DND-41 (cell line): Measurements from ENCODE around the gene SCART1.
"Not testable (repeated sequence)": the region's sequence is repeated elsewhere in the genome, so short reads cannot be mapped to it uniquely, and the experiment has no call there.

Experiments used
- ATAC-seq: fragments of 200-7000 bp; cut with Tn5 transposase; 3 replicates; pipeline ENCODE4 v1.9.1; 2021; ENCODE audit warnings: low read depth; ENCODE audit not compliant: insufficient read depth
- DNase-seq: peaks from one replicate; pipeline ENCODE4 v3.0.0-alpha.2; 2020
- H2AFZ ChIP-seq: 2 replicates; pipeline ENCODE4 v1.6.0; 2012; ENCODE audit warnings: low read depth, low read length
- H3K27ac ChIP-seq: 2 replicates; pipeline ENCODE4 v1.5.1; 2012; ENCODE audit warnings: low read length, inconsistent platforms
- H3K27me3 ChIP-seq: fragments of 200-600 bp; sonication (generic); 2 replicates; pipeline ENCODE4 v1.6.0; 2012; ENCODE audit warnings: low read length, mild to moderate bottlenecking, inconsistent platforms; ENCODE audit not compliant: insufficient read depth, poor library complexity
- H3K36me3 ChIP-seq: 2 replicates; pipeline ENCODE4 v1.5.1; 2012; ENCODE audit warnings: low read length, inconsistent platforms; ENCODE audit not compliant: insufficient read depth
- H3K4me1 ChIP-seq: 2 replicates; pipeline ENCODE4 v1.5.1; 2012; ENCODE audit warnings: mild to moderate bottlenecking, low read length; ENCODE audit not compliant: insufficient read depth
- H3K4me2 ChIP-seq: 2 replicates; pipeline ENCODE4 v1.6.0; 2012; ENCODE audit warnings: mild to moderate bottlenecking, moderate library complexity, low read length, inconsistent platforms; ENCODE audit not compliant: insufficient read depth
- H3K4me3 ChIP-seq, 2 experiments: fragments of 200-600 bp in 1 of 2; shearing (Covaris generic) in 1 of 2; 2 replicates each; pipeline ENCODE4 v1.5.1; 2012 to 2016; ENCODE audit warnings: inconsistent platforms in 2 of 2, low read length in 2 of 2, mild to moderate bottlenecking in 2 of 2, low read depth in 1 of 2, moderate library complexity in 1 of 2
- H3K79me2 ChIP-seq: 2 replicates; pipeline ENCODE4 v1.6.0; 2012; ENCODE audit warnings: low read length, inconsistent platforms; ENCODE audit not compliant: insufficient read depth
- H3K9ac ChIP-seq: 2 replicates; pipeline ENCODE4 v1.6.0; 2012; ENCODE audit warnings: low read depth, mild to moderate bottlenecking, inconsistent platforms, low read length, moderate library complexity
- H3K9me3 ChIP-seq: 2 replicates; pipeline ENCODE4 v1.5.1; 2012; ENCODE audit warnings: low read length, moderate library complexity, mild to moderate bottlenecking, inconsistent platforms; ENCODE audit not compliant: insufficient read depth, severe bottlenecking
- H4K20me1 ChIP-seq: 2 replicates; pipeline ENCODE4 v1.6.0; 2012; ENCODE audit warnings: low read length; ENCODE audit not compliant: insufficient read depth
- EZH2 ChIP-seq: IDR thresholded peaks from 3 replicates; pipeline ENCODE4 v1.6.1; 2012; ENCODE audit warnings: borderline replicate concordance, low read depth, mild to moderate bottlenecking, moderate library complexity, low read length, inconsistent platforms; ENCODE audit not compliant: severe bottlenecking
- TF ChIP-seq, protein P1 (sequence below): IDR thresholded peaks from 2 replicates; pipeline ENCODE4 v1.5.1; 2012; ENCODE audit warnings: borderline replicate concordance, low read length, moderate library complexity, mild to moderate bottlenecking; ENCODE audit not compliant: poor library complexity, severe bottlenecking; ENCODE audit errors: extremely low read depth

Gene SCART1

DNA sequence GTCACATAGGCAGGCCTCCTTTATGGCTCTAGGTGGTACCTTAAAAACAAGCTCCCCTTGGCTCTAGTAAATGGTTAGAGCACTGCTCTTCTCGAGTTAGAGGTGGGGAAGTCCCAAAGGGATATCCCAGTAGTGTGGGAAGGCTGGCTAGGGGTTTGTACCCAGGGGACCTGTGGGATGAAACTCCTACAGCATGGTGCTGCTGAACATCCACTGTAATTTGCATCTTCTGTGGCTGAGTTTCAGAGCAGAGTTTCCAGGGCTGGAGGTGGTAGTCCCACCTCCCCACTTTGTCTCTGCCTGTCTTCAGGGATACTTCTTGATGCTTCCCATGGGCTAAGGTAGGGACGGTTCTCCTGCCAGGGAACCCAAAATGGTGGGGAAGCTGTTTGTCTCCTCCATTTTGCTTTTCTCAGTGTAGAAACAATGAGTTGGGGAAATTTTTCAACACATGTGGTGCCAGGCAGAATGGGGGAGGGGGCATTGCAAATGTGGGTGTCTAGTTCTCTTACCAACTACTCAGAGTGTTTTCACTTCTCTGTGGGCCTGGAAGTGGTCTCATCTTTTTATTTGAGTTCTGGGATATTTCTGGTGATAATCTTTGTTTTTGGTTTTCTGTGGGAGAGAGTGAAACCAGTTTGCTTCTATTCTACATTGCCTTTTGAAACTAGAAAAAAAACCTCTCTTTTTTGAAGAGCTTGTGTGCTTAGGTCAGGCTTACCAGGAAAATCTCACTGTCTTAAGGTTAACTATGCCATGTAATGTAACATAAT is 36.3 kb downstream of the SCART1 start:
- Histone ChIP-seq H4K20me1 (no peaks in the 10 kb centered on the region), H3K27me3 (no peaks in the 10 kb centered on the region), H3K4me2 (no peak overlapping the region), H2AFZ (no peak overlapping the region), H3K4me3 (no peak overlapping the region), H3K9ac (no peak overlapping the region), H3K9me3 (peaks cover 24% of the 10 kb centered on the region), H3K79me2 (no peaks in the 10 kb centered on the region), H3K27ac (no peak overlapping the region), H3K4me1 (no peaks in the 10 kb centered on the region), H3K36me3 (no peaks in the 10 kb centered on the region)
- no peak for TF ChIP-seq EZH2
- TF ChIP-seq, protein P1, sequence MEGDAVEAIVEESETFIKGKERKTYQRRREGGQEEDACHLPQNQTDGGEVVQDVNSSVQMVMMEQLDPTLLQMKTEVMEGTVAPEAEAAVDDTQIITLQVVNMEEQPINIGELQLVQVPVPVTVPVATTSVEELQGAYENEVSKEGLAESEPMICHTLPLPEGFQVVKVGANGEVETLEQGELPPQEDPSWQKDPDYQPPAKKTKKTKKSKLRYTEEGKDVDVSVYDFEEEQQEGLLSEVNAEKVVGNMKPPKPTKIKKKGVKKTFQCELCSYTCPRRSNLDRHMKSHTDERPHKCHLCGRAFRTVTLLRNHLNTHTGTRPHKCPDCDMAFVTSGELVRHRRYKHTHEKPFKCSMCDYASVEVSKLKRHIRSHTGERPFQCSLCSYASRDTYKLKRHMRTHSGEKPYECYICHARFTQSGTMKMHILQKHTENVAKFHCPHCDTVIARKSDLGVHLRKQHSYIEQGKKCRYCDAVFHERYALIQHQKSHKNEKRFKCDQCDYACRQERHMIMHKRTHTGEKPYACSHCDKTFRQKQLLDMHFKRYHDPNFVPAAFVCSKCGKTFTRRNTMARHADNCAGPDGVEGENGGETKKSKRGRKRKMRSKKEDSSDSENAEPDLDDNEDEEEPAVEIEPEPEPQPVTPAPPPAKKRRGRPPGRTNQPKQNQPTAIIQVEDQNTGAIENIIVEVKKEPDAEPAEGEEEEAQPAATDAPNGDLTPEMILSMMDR = no peak
- ATAC-seq = no peak
- no peak for DNase-seq

DNA sequence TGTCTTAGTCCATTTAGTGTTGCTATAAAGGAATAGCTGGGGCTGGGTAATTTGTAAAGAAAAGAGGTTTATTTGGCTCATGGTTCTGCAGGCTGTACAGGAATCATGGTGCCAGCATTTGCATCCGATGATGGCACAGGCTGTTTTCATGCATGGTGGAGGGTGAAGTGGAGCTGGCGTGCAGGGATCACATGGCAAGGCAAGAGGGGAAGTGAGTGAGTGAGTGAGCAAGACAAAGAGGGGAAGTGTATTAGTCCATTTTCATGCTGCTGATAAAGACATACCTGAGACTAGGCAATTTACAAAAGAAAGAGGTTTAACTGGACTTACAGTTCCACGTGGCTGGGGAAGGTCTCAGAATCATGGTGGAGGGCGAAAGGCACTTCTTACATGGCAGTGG is 39.8 kb downstream of the SCART1 start:
- not testable (repeated sequence) for H3K4me3 ChIP-seq, H3K27me3 ChIP-seq, H3K79me2 ChIP-seq, ATAC-seq, H4K20me1 ChIP-seq, DNase-seq, H2AFZ ChIP-seq, H3K27ac ChIP-seq, H3K4me1 ChIP-seq, H3K4me2 ChIP-seq, H3K9ac ChIP-seq, H3K9me3 ChIP-seq, H3K36me3 ChIP-seq

DNA sequence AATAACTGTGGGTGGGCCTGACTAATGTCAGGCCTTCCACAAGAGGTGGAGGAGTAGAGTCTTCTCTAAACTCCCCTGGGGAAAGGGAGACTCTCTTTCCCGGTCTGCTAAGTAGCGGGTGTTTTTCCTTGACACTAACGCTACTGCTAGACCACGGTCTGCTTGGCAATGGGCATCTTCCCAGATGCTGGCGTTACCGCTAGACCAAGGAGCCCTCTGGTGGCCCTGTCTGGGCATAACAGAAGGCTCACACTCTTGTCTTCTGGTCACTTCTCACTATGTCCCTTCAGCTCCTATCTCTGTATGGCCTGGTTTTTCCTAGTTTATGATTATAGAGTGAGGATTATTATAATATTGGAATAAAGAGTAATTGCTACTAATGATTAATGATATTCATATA is 43.6 kb downstream of the SCART1 start:
- H2AFZ ChIP-seq, H3K27me3 ChIP-seq, H3K79me2 ChIP-seq, H3K27ac ChIP-seq, ATAC-seq, DNase-seq, H3K4me3 ChIP-seq, H3K36me3 ChIP-seq, H3K9me3 ChIP-seq, H3K9ac ChIP-seq, H4K20me1 ChIP-seq, H3K4me2 ChIP-seq, H3K4me1 ChIP-seq: not testable (repeated sequence)

DNA sequence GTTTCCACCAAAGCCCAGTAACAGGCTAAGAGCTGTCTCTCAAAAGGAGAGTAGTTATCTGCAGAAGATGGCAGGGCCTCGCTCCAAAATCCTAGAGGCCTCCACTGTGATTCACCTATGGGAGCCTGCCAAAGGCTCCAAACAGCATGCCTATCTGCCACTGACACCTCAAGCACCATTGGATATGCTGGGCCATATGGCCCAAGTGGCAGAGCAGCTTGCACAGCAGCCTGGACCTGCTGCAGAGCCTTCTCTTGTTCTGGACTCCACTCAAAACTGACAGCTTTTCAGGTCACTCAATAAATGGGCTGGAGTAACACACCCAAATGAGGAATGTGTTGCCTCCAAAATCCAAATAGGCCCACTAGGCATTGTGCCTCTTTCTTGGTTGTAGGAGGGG is 45.4 kb downstream of the SCART1 start:
- not testable (repeated sequence) for H3K27ac ChIP-seq, H4K20me1 ChIP-seq, H3K9me3 ChIP-seq, H3K36me3 ChIP-seq, ATAC-seq, H3K9ac ChIP-seq, H3K4me3 ChIP-seq, H3K4me1 ChIP-seq, H3K79me2 ChIP-seq, H2AFZ ChIP-seq, H3K27me3 ChIP-seq, DNase-seq, H3K4me2 ChIP-seq

DNA sequence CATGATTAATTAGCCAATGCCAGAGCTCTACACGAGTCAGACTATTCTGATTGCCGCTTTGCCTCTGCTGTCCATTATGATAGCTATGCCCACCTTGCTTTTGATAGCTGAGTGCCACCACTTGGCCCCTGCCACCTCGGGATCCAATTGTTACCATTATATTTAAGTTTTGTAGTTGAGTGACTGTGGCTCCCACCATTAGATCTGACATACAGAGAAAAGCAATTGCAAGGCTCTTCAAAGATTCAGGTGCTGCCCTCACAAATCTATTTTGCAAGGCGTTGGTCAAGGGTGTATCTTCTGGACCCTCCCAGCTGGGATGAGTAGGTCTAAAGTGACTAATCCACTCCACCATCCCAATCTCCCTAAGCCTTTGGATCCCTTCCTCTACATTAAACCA is 47.2 kb downstream of the SCART1 start:
- not testable (repeated sequence) for H3K9ac ChIP-seq, H3K9me3 ChIP-seq, ATAC-seq, H2AFZ ChIP-seq, H3K27ac ChIP-seq, DNase-seq, H3K79me2 ChIP-seq, H3K4me1 ChIP-seq, H3K4me3 ChIP-seq, H3K27me3 ChIP-seq, H4K20me1 ChIP-seq, H3K4me2 ChIP-seq, H3K36me3 ChIP-seq
